NOMO-1 treated with DMSO at 0.1 percent for 48 hours (cell line): Measurements from ENCODE around the gene GLT1D1.
"Not testable (repeated sequence)": the region's sequence is repeated elsewhere in the genome, so short reads cannot be mapped to it uniquely, and the experiment has no call there.

Experiments used
- DNase-seq: peaks from one replicate; lab custom pipeline; 2025; ENCODE audit not compliant: unreplicated experiment; lab: John Stamatoyannopoulos, UW

The GLT1D1 gene

GRCh38 chr12:128852885-128853599, at the start of gene GLT1D1:
Gene GLT1D1, plus strand, starts transcription at chr12:128853478. Its CDS starts 104 bp downstream, at chr12:128853582.
- no peak for DNase-seq

DNA sequence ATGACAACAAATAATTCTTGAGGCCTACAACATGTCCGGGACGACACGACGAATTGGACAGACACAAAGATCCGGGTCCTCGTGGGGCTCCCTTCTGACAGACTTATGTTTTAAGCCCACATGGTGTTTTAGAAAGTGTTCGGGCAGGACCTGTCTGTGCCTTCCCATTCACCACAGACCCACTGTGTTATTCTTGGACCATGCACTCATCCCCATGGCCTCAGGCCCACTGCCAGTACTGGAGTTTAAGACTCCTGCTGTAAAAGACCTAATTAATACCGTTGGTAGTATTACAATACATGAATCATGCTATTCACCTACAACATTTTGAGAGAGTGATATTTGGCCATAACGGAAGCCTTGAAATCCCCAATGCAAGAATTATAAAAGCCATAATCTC, 49.5 kb upstream of the GLT1D1 start:
- no peak for DNase-seq

GRCh38 chr12:128804762-128805161, 48.5 kb upstream of the GLT1D1 start:
- no peak for DNase-seq

GRCh38 chr12:128805406-128805805, 47.9 kb upstream of the GLT1D1 start:
- DNase-seq, result not testable (repeated sequence)

GRCh38 chr12:128806573-128806972, 46.7 kb upstream of the GLT1D1 start:
- no peak for DNase-seq

DNA sequence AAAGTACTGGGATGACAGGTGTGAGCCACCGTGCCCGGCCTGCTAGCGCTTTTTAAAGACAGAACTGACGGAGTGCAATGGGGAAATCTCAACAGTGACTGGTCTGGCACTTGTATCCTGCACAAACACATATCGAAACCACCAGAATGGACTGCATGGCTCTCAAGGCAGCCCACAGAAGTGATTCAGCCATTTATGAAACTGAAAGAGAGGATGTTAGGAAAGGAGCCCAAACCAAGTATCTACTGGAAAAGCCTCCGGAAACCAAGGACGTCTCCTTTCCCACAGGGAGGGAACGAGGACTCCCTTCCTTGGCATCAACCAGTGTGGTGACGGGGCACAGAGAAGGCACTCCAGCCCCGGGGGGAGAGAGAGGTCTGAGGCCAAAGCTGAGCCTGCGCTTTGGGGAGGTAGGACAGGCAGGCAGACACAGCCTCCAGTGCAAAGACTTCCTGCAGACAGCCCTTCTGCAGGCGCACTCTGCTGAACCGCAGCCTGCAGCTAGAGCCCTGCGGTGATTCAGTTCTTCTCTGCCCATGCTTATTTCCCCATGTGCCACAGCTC, 46.0 kb upstream of the GLT1D1 start:
- DNase-seq, result peak; percentile 89

DNA sequence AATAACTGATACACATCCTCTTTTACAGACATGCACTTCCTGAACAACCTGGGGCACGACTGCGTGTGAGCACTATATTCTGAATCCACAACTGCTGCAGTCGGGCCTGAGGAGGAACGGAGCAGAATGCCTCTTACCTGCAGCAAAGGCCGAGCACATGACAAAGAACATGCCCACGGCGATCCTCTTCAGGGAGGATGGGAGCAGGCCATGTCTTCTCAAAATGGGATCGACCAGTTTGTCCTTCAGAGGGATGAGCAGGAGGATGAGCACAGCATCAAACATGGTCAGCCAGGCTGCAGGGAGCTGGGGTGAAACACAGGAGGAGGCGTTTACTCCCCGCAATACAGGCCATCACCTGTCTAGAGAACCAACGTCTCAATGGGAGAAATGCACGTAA, 44.6 kb upstream of the GLT1D1 start:
- no peak for DNase-seq

- peak; percentile 60 for DNase-seq
Observed at GRCh38 chr12:128810182-128811127, 42.8 kb upstream of the GLT1D1 start.

GRCh38 chr12:128811806-128812205, 41.5 kb upstream of the GLT1D1 start:
- no peak for DNase-seq

DNA sequence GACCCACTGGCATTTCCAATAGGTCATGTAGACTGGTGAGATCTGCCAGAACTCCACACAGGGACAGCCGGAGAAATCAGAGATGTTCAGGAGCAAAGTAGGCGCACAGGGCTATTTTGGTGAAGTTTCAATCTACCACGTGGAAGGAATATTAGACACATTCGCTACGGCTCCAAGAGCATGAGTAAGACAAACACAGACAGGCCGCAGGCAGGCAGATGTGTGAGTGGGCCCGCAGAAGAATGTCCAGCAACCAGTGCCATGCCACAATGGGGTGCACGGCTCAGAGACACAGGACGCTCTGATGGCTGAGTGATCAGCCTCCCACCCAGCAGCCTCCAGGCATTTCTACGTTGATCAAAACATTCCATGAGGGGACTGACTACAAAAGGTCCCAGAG, 39.9 kb upstream of the GLT1D1 start:
- no peak for DNase-seq

- no peak for DNase-seq
Observed at GRCh38 chr12:128813883-128814282, 39.4 kb upstream of the GLT1D1 start.

GRCh38 chr12:128814411-128815261, 38.6 kb upstream of the GLT1D1 start:
- no peak for DNase-seq

- no peak for DNase-seq
Observed at GRCh38 chr12:128815779-128816642, 37.3 kb upstream of the GLT1D1 start.

DNA sequence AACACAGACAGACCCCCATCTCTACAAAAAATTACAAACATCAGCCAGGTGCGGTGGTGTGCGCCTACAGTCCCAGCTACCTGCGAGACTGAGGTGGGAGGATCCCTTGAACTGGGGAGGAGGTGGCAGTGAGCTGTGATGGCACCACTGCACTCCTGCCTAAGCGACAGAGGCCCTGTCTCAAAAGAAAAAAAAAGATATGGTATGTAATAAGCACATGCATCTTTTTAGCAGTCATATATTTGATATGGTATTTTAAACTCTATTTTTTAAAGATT, 36.7 kb upstream of the GLT1D1 start:
- DNase-seq, result no peak

- no peak for DNase-seq
Observed at GRCh38 chr12:128817111-128818015, 35.9 kb upstream of the GLT1D1 start.

DNA sequence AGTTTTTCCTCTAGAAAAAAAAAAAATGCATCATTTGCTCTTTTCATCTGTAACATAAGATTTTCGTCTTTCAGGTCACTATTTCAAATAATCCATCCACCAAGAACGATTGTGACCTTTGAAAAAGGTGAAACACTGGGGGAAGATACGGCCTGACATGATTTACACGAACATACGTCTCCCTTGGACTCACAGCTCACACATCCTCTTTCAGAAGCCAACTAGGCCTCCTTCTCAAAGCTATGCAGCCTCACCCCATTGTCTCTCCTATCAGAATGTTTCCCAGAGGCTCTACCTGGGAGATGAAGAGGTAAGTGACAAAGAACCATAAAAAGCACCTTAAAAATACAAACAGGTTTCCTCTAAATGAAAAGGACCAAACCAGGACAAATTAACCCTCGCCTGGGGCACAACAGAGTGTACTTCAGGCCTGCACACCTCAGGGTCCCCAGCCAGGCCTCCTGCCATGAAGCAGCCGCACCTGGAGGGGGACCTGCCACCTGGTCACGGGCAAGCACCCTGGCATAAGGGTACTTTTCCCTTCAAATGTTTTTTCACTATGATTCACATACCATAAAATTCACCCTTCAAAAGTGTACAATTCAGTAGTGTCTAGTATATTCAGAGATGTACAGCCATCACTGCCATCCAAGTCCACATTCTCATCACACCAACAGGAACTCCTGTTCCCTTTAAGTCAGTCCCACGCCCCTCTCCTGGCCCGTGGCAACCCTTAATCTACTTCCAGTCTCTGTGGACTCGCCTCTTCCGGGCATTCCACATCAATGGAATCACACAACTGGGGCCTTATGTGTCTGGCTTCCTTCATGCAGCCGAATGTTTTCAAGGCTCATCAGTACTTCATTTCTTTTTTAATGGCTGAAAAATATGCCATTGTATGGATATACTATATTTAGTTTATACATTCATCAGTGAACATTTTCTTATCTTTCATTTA, 34.9 kb upstream of the GLT1D1 start:
- peak; percentile 17 for DNase-seq

DNA sequence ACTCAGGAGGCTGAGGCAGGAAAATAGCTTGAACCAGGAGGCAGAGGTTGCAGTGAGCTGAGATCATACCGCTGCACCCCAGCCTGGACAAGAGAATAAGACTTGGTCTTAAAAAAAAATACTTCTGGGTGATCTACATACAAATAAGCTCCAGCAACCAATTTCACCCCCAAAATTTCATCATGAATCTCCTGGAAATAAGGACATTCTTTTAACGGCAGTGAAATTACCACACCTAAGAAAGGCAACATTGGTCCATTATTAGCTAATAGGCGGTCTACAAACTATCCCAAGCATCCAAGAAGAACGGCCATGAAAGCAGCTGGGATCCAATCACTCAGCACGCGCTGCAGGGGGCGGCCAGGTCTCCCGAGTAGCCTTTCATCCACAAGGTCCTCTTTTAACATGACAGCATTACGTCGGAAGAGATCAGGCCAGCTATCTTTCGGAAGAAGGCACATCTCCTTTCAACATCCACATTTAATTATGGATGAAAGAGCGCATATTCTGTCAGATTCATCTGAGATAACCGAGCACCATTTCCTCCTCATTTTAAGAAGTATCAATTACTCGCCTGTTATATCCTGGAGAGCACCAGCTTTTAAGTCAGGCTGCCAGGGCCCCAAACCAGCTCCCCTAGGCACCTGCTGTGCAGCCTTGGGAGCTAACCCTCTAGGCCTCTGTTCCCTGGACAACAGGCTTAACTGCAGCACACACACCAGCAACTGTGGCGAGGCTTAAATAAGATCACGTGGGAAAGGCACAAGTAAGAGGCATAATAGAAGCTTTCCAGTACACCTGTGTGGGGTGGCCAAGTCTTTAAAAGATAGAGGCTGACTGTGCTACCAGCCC, 33.8 kb upstream of the GLT1D1 start:
- no peak for DNase-seq
